Measurements from ENCODE around the gene KRT32. TPM values are rescaled to one million over a fixed set of nuclear protein-coding genes. Genes with fewer than 3 reads are reported as not detected.

KRT32 gene
- total RNA-seq, 4 donors from 2014 or later: not detected

- no peak for TF ChIP-seq CTCF (IDR thresholded peaks at IDR 0.05; ENCODE audit: low read depth)
These were observed 17.0 kb upstream of the KRT32 start for GRCh38 chr17:41483991-41484826.

DNA sequence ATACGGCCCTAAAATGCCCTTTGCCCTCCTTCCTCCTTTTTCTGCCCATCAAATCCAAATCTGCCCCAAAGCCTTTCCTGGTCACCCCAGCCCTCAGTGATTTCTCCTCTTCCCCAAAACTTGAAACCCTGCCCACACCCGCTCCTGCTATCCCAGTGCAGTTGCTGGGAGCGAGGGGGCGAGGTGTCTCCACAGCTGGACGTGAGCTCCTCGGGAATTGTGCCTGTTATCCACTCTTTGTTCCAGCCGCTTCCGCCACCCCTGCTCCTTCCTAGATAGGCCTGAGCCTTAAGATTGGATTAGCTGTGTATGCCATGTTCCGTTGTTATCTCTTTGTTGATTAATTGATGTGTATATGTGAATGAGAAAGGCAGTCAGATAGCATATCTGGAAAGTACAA, 16.3 kb upstream of the KRT32 start:
- TF ChIP-seq CTCF (IDR thresholded peaks at IDR 0.05; ENCODE audit: low read depth): no peak

DNA sequence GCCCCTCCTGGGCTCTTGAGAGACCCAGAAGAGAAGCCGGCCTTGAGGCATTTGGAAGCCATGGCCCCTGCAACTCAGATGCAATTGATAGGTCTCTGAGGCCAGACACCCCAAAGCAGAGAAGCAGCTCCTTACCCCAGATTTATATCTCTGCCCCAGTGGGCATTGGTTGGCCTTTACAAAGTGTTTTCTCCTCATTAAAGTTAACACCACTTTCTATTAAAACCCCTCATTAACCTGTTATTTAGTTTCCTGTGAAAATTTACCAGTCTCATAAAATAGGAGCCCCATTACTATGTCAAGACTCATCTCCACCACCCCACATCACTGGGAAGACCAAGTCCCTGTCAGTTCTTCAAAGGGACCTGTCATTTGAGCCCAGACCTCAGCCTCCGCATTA, 13.8 kb upstream of the KRT32 start, which contains the start of gene KRT35:
TSS of gene KRT35 (minus strand) at position 116 of the 400 bp plus-strand sequence. CDS start at position 62, 54 bp downstream.
- no peak for TF ChIP-seq CTCF (IDR thresholded peaks at IDR 0.05; ENCODE audit: low read depth)

DNA sequence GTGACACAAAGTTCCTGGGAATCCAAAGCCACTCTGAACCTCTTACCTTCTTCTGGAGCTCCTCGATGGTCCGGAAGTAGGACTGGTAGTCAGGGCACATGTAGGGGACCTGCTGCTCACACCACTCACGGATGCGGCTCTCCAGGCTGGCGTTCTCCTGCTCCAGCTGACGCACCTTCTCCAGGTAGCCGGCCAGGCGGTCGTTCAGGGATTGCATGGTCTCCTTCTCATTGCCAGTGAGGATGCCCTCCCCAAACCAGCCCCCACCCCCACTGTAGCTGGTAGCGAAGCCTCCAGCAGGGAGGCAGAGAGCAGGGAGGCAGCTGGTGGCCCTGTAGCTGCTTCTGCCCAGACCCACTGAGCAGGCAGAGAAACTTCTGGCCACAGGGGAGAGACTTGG, 13.4 kb upstream of the KRT32 start:
- TF ChIP-seq CTCF (IDR thresholded peaks at IDR 0.05; ENCODE audit: low read depth): no peak

DNA sequence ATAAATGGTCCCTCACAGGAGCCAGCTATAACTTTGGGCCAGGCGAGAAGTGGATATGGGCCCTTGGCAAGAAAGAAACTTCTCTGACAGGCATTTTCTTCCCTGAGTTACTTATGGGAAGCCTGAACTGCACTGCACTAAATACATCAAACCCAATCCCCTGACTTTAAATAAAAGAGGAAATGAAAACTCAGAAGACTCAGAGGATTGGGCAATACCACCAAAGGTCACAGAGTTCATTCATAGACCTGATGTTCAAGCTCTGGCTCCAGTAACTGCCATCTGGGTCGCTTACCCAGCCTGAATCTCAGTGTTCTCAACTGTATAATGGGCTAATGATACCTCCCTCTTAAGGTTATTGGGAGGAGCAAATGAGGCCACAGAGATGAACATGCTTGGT, 12.9 kb upstream of the KRT32 start:
- TF ChIP-seq CTCF (IDR thresholded peaks at IDR 0.05; ENCODE audit: low read depth): no peak

- no peak for TF ChIP-seq CTCF (IDR thresholded peaks at IDR 0.05; ENCODE audit: low read depth)
These were observed 11.1 kb upstream of the KRT32 start for GRCh38 chr17:41478237-41478636.

DNA sequence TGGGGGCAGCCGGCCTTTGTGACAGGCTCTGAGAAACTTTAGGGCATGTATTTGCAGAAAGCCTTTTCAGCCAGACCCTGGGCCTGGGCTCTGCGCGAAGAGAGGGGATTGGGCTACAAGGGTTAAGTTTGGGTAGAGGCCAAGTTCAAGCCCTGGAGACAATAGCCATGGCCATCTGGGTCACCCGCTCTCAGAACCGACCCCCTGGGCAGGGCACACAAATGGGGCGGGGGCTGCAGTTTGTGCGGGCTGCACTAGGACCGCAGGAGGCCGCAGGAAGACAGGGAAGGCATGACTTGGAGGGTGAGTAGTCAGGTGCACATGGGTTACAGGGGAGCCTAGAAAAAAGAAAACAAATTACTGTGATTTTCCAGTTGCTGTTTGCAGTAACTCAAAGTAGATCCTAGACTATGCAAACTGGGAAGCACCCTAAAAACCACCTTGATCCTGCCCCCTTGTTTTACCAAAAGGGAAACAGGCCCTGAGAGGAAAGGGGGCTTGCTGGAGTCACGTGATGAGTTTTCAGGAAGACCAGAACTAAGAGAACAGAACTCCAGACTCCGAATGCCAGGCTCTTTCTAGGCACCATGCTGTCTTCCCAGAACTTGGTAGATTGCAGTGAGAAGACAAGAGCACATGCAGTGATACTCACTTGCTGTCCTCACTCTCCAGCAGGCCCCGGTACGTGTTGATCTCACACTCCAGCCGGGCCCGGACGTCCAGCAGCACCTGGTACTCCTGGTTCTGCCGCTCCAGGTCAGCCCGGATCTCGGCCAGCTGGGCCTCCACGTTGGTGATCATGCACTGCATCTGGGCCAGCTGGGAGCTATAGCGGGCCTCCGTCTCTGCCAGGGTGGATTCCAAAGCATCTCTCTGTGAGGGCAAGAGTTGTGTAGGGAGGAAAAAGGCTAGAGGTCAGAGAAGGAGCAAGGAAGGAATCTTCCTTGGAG, 10.0 kb upstream of the KRT32 start:
- no peak for TF ChIP-seq CTCF (IDR thresholded peaks at IDR 0.05; ENCODE audit: low read depth)
